Lower leg skin (tissue), 3 donors: Measurements from ENCODE around the gene NSG2.

Experiments used
- POLR2A ChIP-seq, 2 donors: fragments of 450-650 bp; IDR thresholded peaks; one replicate each; pipeline ENCODE4 v1.6.1; 2016 to 2017; ENCODE audit warnings: antibody characterized with exemption in 2 of 2, mild to moderate bottlenecking in 1 of 2, moderate library complexity in 1 of 2
- TF ChIP-seq, protein P1 (sequence below), 3 donors: fragments of 450-650 bp; IDR thresholded peaks; one replicate each; pipeline ENCODE4 v1.5.1; 2016; ENCODE audit warnings: antibody characterized with exemption in 3 of 3, mild to moderate bottlenecking in 3 of 3, moderate library complexity in 2 of 3

DNA sequence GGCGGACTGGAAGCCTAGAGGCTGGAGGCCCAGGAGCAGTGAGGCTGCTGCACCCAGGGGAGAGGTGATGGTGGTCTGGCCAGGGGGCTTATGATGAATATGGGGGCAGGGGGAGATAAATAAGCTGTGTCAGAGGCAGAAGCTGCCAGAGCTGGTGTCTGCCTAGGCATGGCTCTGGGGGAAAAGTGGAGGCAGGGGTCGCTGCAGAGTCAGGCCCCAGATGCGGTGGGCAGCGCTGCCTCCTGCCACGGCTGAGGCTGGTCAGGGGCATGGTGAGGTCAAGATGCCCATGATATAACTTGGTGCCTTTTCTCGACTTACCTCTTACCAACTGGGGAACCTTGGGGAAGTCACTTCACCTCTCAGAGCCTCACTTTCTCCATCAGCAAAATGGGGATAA lies 51.1 kb downstream of the NSG2 start:
- TF ChIP-seq, protein P1, sequence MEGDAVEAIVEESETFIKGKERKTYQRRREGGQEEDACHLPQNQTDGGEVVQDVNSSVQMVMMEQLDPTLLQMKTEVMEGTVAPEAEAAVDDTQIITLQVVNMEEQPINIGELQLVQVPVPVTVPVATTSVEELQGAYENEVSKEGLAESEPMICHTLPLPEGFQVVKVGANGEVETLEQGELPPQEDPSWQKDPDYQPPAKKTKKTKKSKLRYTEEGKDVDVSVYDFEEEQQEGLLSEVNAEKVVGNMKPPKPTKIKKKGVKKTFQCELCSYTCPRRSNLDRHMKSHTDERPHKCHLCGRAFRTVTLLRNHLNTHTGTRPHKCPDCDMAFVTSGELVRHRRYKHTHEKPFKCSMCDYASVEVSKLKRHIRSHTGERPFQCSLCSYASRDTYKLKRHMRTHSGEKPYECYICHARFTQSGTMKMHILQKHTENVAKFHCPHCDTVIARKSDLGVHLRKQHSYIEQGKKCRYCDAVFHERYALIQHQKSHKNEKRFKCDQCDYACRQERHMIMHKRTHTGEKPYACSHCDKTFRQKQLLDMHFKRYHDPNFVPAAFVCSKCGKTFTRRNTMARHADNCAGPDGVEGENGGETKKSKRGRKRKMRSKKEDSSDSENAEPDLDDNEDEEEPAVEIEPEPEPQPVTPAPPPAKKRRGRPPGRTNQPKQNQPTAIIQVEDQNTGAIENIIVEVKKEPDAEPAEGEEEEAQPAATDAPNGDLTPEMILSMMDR (IDR thresholded peaks at IDR 0.05), result no peak
- TF ChIP-seq POLR2A (IDR thresholded peaks at IDR 0.05), result no peak
